NCI-H510A treated with DMSO at 0.1 percent for 48 hours (cell line): ENCODE data around the gene IPO11.

Experiments
- DNase-seq: peaks from one replicate; lab custom pipeline; 2025; lab: John Stamatoyannopoulos, UW

The IPO11 gene

GRCh38 chr5:62412549-62413329 is at the start of gene IPO11:
Gene IPO11, plus strand, starts transcription at chr5:62412763. Its CDS starts 24,517 bp downstream, at chr5:62437280.
- DNase-seq, result peak; percentile 95

- no peak for DNase-seq
These were observed 43.5 kb upstream of the IPO11 start for GRCh38 chr5:62369039-62369438.

- no peak for DNase-seq
These were observed 41.2 kb upstream of the IPO11 start for GRCh38 chr5:62371409-62371808.

GRCh38 chr5:62372600-62372999 is 40.0 kb upstream of the IPO11 start:
- no peak for DNase-seq

GRCh38 chr5:62373382-62373781 is 39.2 kb upstream of the IPO11 start:
- no peak for DNase-seq

- no peak for DNase-seq
These were observed 38.5 kb upstream of the IPO11 start for GRCh38 chr5:62374090-62374489.

- no peak for DNase-seq
These were observed 36.9 kb upstream of the IPO11 start for GRCh38 chr5:62375627-62376026.

GRCh38 chr5:62376064-62376463 is 36.5 kb upstream of the IPO11 start:
- no peak for DNase-seq

- no peak for DNase-seq
These were observed 27.4 kb upstream of the IPO11 start for GRCh38 chr5:62385131-62385530.

GRCh38 chr5:62385816-62386400 is 26.7 kb upstream of the IPO11 start:
- DNase-seq, result no peak

- no peak for DNase-seq
These were observed 25.7 kb upstream of the IPO11 start for GRCh38 chr5:62386824-62387223.

- no peak for DNase-seq
These were observed 17.2 kb upstream of the IPO11 start for GRCh38 chr5:62395210-62395950.

- DNase-seq, result peak; percentile 71
These were observed 8.9 kb upstream of the IPO11 start, which contains the start of gene DIMT1 for GRCh38 chr5:62403411-62404250. Gene DIMT1, minus strand, starts transcription at chr5:62403905. Its CDS starts 133 bp downstream, at chr5:62403772.

GRCh38 chr5:62413711-62414110 is 1.1 kb downstream of the IPO11 start:
- no peak for DNase-seq

- no peak for DNase-seq
These were observed 6.0 kb downstream of the IPO11 start for GRCh38 chr5:62418462-62419076.

GRCh38 chr5:62419609-62420008 is 7.0 kb downstream of the IPO11 start:
- no peak for DNase-seq

- no peak for DNase-seq
These were observed 8.9 kb downstream of the IPO11 start for GRCh38 chr5:62421414-62421813.

- DNase-seq, result no peak
These were observed 12.2 kb downstream of the IPO11 start for GRCh38 chr5:62424763-62425162.

- no peak for DNase-seq
These were observed 19.4 kb downstream of the IPO11 start for GRCh38 chr5:62431735-62432620.

- no peak for DNase-seq
These were observed 20.1 kb downstream of the IPO11 start for GRCh38 chr5:62432621-62433064.
